ENCODE results near the gene GRK2.

The GRK2 gene

DNA sequence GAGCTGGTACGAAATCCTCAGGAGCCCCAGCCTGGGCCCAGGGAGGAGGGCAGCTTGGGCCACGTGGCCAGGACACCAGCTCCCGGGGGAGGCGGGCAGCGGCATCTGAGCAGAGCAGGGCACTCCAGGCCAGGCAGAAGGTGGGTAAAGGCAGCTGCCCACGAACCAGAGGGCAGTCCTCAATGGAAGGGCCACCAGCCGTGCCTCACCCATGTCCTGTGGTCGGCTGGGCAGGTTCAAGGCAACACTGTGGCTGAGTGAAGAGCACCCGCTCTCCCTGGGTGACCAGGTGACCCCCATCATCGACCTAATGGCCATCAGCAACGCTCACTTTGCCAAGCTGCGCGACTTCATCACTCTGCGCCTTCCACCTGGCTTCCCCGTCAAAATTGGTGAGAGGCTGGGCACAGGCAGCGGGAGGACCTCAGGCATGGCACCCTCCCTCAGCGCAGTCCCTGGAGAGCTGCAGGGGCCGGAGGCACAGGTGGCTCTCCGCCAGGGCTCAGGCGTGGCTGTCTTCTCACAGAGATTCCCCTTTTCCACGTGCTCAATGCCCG lies 34.6 kb downstream of the GRK2 start:
- DNase-seq (ENCODE audit: low spot score): no peak

DNA sequence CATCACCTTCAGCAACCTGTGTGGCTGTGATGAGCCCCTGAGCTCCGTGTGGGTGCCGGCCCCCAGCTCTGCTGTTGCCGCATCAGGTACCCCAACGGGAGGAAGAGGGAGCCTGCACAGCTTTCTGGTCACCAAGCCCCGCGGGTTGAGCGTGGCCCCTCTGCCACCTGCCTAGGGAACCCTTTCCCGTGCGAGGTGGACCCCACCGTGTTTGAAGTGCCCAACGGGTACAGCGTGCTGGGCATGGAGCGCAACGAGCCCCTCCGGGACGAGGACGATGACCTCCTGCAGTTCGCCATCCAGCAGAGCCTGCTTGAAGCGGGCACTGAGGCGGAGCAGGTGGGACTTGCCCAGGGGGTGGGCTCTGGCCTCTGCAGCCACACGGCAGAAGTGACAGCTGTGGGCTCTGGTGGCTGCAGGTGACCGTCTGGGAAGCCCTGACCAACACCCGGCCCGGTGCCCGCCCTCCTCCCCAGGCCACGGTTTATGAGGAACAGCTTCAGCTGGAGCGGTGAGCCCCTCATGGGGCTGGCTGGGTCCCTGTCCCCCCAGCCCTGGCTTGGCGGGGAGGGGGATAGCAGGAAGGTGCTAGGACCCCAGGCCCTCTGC lies 35.1 kb downstream of the GRK2 start:
- DNase-seq (ENCODE audit: low spot score): no peak

DNA sequence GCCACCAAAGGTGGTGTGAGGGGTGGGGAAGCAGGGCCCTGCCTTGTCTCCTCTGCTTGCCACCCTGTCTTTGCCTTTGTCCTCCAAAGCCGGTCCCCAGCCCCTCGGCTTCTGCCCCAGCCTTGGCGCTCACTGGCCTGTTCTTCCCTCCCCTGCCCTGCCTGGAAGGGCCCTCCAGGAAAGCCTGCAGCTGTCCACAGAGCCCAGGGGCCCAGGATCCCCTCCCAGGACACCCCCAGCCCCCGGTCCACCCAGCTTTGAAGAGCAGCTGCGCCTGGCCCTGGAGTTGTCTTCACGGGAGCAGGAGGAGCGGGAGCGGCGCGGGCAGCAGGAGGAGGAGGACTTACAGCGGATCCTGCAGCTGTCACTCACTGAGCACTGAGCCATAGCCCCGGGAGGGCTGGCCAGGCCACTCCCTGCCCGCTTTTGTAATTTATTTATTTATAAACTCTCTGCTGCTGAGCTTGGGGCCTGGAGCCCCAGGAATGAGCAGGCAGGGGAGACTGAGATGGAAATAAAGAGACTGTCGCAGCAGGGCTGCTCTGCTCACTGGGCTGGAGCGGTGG lies 35.8 kb downstream of the GRK2 start:
- DNase-seq (ENCODE audit: low spot score): no peak

DNA sequence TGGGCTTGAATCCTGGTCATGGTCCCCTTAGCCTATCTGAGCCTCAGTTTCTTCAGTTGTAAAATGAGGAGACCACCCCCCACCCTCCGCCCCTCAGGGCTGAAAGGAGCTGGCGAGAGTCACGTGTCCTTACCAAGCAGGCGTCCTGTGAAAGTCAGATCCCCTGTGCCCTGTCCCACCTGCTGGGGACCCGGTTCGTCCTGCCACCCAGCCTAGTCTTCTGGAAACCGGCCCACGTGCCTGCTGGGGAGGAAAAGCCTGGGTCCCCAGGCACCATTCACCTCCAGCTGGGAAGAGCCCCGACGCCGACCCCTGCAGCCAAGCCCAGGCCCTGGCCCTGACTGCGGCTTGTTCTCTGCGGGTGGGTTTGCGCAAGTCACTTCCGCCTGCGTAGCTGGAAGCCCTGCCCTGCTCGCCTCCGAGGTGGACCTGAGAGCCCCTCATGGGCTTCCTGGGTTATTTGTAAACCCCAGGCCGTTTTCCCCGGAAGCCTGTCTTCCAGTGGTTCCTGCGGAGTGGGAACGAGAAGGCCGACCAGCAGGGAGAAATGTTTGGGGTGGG lies 36.4 kb downstream of the GRK2 start:
- DNase-seq (ENCODE audit: low spot score): peak; percentile 99

DNA sequence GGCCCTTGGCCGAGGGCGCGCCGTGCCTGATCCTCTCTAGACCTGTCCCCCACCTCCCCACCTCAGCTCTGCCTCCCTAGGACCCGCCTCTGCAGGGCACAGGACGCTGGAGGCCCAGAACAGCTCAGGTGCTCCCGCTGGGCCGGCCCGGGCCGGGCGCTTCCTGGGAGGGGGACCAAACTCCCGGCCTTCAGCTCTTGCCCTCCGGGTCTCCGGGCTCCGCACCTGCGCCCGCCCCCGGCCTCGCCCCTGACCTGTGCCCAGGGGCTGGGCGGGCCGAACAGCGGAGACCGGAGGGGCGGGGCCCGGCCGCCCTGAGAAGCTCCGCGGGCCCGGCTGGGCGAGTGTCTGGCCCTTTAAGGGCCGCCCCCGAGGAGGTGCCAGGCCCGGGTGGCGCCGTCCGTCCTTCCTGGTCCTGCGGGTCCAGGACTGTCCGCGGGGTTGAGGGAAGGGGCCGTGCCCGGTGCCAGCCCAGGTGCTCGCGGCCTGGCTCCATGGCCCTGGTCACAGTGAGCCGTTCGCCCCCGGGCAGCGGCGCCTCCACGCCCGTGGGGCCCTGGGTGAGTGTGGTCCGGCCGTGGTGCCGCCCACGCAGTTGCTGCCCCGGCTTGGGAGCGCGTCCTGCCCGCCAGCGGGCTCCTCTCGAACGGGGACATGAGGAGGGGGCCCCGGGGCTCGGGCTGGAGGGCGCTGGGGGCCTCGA lies 37.0 kb downstream of the GRK2 start, which contains the start of gene SSH3:
SSH3 (plus strand) TSS at position 399 of the 703 bp plus-strand sequence; CDS start at position 495, 96 bp downstream.
- DNase-seq (ENCODE audit: low spot score): peak; percentile 100

DNA sequence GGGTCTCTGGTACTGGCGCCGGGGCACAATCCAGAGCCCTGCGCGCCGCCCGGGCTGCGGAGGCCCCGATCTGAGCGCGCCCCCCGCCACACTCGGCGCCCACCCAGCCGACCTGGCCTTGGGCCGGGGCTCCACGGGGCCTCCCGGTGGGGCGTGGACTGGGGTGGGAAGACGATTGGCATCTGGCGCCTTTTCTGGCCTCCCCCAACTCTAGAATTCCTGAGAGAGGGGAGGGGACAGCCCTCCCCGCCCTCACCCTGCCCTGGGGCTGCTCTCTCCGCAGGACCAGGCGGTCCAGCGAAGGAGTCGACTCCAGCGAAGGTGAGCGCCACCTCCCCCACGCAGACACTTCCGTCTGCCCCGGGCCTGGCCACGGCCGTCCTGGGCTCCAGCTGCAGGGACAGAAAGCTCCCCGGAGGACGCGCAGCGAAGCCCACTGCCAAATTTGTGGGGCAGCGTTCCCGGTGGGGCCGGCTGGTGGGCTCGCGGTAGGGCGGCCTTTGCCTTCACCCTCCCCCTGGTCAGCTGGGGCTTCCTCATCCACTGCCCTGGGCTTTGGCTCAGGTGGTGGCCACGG lies 37.6 kb downstream of the GRK2 start:
- peak; percentile 91 for DNase-seq (ENCODE audit: low spot score)

DNA sequence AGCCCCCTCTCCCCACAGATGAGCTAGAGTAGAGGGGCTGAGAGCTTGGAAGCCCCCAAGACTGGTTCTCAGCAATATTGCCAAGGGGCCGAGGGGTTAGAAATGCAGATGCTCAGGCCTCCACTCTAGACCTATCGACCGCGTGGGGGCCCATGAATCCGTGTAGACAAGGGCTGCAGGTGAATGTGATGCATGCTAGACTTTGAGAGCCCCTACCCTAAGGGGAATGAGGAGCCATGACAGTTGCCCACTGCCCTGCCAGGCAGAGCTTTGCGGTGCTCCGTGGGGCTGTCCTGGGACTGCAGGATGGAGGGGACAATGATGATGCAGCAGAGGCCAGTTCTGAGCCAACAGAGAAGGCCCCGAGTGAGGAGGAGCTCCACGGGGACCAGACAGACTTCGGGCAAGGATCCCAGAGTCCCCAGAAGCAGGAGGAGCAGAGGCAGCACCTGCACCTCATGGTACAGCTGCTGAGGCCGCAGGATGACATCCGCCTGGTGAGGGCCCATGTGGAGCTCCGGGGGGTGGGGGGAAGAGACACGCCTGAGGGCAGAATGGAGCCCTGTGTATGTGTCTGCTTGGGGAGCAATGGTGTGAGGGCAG lies 38.3 kb downstream of the GRK2 start:
- no peak for DNase-seq (ENCODE audit: low spot score)

DNA sequence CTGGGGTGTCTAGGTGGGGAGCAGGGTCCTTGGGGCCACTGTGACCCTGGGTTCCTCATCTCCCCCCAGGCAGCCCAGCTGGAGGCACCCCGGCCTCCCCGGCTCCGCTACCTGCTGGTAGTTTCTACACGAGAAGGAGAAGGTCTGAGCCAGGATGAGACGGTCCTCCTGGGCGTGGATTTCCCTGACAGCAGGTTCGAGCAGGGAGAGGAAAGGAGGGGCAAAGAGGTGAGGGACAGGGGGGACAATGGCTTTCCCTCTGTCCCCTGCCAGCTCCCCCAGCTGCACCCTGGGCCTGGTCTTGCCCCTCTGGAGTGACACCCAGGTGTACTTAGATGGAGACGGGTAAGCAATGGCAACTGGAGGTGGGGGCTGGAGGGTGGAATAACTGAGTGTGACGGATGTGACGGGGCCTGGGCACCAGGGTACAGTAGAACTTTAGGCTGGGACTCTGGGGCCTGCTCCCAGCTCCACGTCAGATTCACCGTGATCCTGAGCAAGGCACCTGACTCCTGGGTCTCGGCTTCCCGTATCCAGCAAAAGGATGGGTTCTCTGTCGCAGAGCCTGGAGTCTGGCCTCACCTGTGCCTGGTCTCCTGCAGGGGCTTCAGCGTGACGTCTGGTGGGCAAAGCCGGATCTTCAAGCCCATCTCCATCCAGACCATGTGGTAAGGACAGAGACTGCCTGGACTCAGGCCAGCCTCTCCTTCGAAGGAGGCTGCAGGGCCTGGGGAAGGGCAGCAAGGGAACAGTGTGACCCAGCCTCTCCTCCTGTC lies 40.7 kb downstream of the GRK2 start:
- no peak for DNase-seq (ENCODE audit: low spot score)

DNA sequence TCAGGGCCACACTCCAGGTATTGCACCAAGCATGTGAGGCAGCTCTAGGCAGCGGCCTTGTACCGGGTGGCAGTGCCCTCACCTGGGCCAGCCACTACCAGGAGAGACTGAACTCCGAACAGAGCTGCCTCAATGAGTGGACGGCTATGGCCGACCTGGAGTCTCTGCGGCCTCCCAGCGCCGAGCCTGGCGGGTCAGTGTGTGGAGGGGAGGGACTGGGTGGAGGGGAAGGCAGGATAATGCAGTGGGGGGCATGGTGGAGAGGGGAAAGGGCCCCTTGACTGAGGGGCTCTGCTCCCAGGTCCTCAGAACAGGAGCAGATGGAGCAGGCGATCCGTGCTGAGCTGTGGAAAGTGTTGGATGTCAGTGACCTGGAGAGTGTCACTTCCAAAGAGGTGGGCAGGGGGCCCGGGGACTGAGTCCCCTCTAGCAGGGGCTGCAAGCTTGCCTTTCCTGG lies 41.3 kb downstream of the GRK2 start:
- no peak for DNase-seq (ENCODE audit: low spot score)

DNA sequence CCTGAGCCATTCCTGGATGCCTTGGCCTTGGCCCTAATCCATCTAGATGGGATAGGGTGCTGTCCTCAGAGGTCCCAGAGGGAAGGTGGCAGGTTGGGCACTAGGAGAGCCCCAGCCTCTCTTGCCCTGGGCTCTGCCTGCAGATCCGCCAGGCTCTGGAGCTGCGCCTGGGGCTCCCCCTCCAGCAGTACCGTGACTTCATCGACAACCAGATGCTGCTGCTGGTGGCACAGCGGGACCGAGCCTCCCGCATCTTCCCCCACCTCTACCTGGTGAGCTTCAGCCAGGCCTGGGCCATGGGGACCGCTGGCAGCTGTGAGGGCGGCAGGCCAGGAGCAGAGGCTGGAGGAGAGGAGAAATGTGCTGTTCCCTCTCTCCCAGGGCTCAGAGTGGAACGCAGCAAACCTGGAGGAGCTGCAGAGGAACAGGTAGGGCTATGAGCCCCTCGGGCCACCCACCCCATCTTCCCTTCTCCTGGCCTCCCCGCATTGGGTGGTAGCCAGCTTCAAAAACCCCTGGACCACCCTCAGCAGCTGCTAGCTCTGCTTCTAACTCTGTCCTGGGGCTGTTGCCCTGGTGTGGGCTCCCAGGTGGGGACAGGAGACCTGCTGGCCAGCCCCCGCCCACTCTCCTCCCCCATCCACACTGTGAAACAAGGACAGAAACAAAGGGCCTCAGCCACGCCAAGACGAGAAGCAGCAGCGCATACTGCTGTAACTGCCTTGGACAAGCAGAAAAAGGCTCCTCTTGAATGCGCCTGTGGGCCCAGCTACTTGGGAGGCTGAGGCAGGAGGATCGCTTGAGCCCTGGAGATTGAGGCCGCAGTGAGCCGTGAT lies 42.0 kb downstream of the GRK2 start:
- DNase-seq (ENCODE audit: low spot score): no peak

DNA sequence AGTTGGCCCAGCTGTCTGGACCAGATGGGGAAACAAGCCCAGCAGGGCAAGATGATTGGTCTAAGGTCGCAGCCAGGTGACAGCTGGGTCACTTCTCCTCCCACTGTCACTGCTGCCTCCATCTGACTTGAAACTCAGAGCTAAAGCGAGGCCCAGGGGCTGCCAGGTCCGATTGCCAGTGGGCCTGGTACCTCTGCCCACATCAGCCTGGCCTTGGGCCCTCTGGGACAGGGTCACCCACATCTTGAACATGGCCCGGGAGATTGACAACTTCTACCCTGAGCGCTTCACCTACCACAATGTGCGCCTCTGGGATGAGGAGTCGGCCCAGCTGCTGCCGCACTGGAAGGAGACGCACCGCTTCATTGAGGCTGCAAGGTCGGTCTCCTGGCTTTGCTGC lies 42.9 kb downstream of the GRK2 start:
- no peak for DNase-seq (ENCODE audit: low spot score)

DNA sequence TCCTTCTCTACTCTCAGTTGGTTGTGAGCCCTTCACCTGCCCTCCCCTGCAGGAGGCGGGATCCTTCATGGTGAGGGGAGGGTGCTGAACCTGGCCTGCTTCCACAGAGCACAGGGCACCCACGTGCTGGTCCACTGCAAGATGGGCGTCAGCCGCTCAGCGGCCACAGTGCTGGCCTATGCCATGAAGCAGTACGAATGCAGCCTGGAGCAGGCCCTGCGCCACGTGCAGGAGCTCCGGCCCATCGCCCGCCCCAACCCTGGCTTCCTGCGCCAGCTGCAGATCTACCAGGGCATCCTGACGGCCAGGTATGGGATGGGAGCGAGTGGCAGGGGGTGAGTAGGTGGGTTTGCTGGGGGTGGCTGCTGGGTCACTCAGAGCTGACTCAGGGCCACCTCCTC lies 43.4 kb downstream of the GRK2 start:
- DNase-seq (ENCODE audit: low spot score): no peak

DNA sequence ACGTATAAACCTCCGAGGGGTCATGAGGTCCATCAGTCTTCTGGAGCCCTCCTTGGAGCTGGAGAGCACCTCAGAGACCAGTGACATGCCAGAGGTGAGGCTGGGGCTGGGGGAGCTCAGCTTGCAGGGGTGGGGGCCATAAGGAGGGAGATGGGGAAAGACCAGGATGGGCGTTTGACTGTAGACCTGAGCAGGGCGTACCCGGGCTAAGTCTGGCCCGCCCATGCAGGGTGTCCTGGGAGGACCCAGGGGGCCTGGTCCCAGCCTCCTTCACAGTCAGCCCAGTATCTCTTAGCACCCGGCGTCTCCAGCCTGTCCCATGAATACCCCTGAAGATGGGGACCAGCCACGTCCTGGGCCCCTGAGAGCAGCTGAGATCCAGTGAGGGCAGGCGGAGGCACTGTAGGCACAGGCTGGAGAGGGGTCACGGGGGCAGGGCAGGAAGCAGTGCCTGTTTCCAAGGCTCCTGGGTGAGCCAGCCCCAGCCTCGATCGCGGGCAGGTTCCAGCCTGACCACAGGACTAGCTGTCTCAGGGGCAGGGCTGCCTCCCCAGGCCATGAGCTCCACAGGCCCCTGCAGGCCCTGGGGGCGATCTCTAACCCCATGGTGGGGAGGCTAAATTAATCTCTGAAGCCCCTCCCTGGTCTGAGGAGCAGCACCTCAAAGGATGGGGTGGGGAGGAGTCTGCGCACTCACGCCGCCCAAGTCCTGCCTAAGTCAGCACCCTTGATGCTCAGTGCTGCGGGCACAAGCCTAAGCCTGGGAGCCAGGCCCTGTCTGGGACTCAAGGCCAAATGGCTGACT lies 44.2 kb downstream of the GRK2 start:
- no peak for DNase-seq (ENCODE audit: low spot score)

DNA sequence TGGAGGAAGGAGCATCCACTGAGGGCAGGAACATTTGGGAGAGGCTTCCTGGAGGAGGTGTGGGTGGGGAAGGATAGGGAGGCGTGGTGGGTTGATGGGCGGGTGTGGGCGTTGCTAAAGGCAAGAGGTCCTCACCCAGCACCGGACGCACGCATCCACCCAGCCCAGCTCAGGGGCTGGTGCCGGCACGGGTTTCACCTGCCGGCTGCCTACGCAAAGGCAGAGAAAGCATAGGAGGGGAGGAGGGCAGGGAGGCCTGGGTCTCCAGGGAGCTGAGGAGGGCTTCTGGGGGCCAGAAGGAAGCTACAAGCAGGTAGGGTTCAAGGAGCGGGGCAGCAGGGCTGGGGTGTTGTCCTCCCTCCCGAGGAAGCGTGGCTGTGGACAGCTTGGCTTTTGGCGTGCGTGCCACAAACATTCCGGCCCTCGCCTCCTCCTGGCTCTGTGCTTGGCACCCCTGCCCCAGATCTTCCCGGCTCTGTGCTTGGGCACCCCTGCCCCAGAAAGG lies 44.8 kb downstream of the GRK2 start:
- no peak for DNase-seq (ENCODE audit: low spot score)

DNA sequence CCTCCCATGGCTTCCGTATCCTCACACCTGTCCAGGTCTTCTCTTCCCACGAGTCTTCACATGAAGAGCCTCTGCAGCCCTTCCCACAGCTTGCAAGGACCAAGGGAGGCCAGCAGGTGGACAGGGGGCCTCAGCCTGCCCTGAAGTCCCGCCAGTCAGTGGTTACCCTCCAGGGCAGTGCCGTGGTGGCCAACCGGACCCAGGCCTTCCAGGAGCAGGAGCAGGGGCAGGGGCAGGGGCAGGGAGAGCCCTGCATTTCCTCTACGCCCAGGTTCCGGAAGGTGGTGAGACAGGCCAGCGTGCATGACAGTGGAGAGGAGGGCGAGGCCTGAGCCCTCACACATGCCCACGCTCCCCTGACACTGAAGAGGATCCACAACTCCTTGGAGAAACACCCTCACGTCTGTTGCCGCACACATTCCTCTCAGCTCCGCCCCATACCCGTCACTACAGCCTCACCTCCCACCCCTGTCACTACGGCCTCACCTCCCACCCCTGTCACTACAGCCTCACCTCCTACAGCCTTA lies 45.3 kb downstream of the GRK2 start:
- DNase-seq (ENCODE audit: low spot score): peak; percentile 82

DNA sequence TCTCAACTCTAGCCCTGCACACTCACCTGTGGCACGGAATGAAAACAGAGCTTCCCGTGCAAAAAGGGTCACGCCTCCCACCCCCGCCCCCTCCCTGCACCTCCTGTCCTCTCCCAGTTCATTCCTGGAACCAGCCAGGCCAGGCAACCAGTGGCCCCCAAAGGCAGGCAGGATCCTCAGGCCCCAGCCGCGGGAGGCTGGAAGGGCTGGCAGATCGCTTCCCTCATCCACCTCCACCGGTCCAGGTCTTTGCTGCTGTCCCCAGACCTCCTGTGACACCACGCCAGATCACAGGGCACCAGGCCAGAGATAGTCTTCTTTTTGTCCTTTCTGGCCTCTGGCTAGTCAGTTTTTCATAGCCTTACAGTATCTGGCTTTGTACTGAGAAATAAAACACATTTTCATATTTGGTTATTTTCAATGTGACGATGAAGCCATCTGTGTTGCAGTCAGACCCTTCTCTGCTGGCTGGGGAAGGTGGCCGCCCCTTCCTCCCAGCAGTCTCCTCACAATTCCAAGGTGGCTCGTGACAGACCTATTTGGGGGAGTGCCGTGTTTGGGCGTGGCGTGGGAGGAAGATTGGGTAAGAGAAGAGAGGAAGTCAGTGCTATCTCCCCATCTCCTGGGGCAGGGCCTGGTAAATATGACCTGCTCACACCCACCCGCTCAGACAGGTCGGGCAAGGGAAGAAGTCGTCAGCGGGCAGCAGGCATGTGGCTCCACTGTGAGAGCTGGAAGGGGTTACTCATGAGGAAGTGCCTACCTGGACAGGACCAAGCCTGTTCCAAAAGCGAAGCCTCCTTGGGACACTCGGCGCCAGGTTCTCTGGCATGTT lies 46.1 kb downstream of the GRK2 start:
- DNase-seq (ENCODE audit: low spot score): no peak

DNA sequence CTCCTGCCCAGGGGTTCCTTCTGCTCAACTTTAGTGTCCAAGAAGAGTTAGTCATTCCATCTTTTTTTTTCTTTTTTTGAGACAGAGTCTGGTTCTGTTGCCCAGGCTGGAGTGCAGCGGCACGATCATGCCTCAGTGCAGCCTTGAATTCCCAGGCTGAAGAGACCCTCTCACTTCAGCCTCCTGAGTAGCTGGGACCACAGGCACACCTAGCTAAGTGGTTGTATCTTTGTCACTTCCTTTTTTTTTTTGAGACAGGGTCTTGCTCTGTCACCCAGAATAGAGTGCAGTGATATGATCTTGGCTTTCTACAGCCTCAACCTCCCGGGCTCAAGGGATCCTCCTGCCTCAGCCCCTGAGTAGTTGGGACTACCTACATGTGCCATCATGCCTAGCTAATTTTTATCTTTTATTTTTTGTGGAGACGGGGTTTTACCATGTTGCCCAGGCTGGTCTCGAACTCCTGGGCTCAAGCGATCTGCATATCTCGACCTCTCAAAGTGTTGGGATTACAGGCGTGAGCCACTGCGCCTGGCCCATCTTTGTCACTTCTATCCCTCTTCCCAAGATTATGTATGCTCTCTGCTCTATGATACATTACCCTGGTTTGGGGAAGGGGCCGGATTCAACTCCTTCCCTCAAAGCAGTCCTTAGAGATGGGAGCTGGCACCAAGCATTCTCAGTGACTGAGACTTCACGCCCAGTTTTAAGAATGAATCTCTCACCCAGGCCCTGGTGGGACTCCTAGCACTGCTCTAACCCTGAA lies 47.0 kb downstream of the GRK2 start:
- no peak for DNase-seq (ENCODE audit: low spot score)
